Smooth muscle cell (in vitro differentiated cells): ENCODE measurements around the gene CHSY3. TPM values are rescaled to one million over a fixed set of nuclear protein-coding genes. Genes with fewer than 3 reads are reported as not detected.

Experiments
- DNase-seq: peaks from one replicate; lab custom pipeline; 2025; ENCODE audit not compliant: unreplicated experiment; lab: John Stamatoyannopoulos, UW
- H2AFZ ChIP-seq: fragments of 200-600 bp; sonication (generic); 2 replicates; pipeline ENCODE4 v1.6.0; 2016; ENCODE audit warnings: antibody characterized with exemption, low read depth, mild to moderate bottlenecking
- H3F3A ChIP-seq: fragments of 200-600 bp; sonication (generic); 2 replicates; pipeline ENCODE4 v1.6.0; 2017; ENCODE audit warnings: antibody characterized with exemption, low read depth
- H3K27ac ChIP-seq: fragments of 200-600 bp; sonication (generic); 2 replicates; pipeline ENCODE4 v1.5.1; 2016; ENCODE audit warnings: low read depth, mild to moderate bottlenecking
- H3K27me3 ChIP-seq: fragments of 200-600 bp; sonication (generic); 2 replicates; pipeline ENCODE4 v1.6.1; 2016; ENCODE audit warnings: low read depth, mild to moderate bottlenecking
- H3K36me3 ChIP-seq: fragments of 200-600 bp; sonication (generic); 2 replicates; pipeline ENCODE4 v1.5.1; 2016; ENCODE audit warnings: low read depth
- H3K4me1 ChIP-seq: fragments of 200-600 bp; sonication (generic); 2 replicates; pipeline ENCODE4 v1.5.1; 2016; ENCODE audit warnings: low read depth
- H3K4me2 ChIP-seq: fragments of 200-600 bp; sonication (generic); 2 replicates; pipeline ENCODE4 v1.6.0; 2016; ENCODE audit warnings: mild to moderate bottlenecking
- H3K4me3 ChIP-seq: fragments of 200-600 bp; sonication (generic); 2 replicates; pipeline ENCODE4 v1.5.1; 2016; ENCODE audit warnings: mild to moderate bottlenecking
- H3K79me2 ChIP-seq: fragments of 200-600 bp; sonication (generic); 2 replicates; pipeline ENCODE4 v1.6.0; 2016; ENCODE audit warnings: low read depth, mild to moderate bottlenecking
- H3K9ac ChIP-seq: fragments of 200-600 bp; sonication (generic); 2 replicates; pipeline ENCODE4 v1.6.0; 2016; ENCODE audit warnings: low read depth
- H3K9me3 ChIP-seq: fragments of 200-600 bp; sonication (generic); replicated peaks from 2 replicates; pipeline ENCODE4 v1.5.1; 2016; ENCODE audit warnings: low read depth
- H4K20me1 ChIP-seq: fragments of 200-600 bp; sonication (generic); 2 replicates; pipeline ENCODE4 v1.6.0; 2016; ENCODE audit warnings: low read depth
- WGBS: methylation state at CpG from one replicate; pipeline ENCODE4 v1.1.7; 2016; ENCODE audit warnings: low lambda C conversion rate; 5-methylcytosine and 5-hydroxymethylcytosine counted together
- polyA plus RNA-seq: library from polyadenylated mRNA; unstranded; fragments of >200 nt; fragmentation: Nextera tagmentation; extraction: Ambion mirVana; gene quantifications from 2 replicates; pipeline ENCODE4 v1.2.1, GENCODE V29; 2016
- total RNA-seq: library from RNA; depleted of rRNA; stranded (reverse); fragments of >200 nt; gene quantifications from 2 replicates; pipeline ENCODE4 v1.2.3, GENCODE V29; 2014
- TF ChIP-seq, protein P1 (sequence below): fragments of 200-600 bp; sonication (generic); IDR thresholded peaks from 2 replicates; pipeline ENCODE4 v1.5.1; 2017; ENCODE audit warnings: borderline replicate concordance, mild to moderate bottlenecking, antibody characterized with exemption; ENCODE audit not compliant: insufficient read depth, poor library complexity, severe bottlenecking

Gene CHSY3
- total and polyA plus RNA-seq, 2 experiments from 2014 or later = 12.7 to 15.6 TPM

DNA sequence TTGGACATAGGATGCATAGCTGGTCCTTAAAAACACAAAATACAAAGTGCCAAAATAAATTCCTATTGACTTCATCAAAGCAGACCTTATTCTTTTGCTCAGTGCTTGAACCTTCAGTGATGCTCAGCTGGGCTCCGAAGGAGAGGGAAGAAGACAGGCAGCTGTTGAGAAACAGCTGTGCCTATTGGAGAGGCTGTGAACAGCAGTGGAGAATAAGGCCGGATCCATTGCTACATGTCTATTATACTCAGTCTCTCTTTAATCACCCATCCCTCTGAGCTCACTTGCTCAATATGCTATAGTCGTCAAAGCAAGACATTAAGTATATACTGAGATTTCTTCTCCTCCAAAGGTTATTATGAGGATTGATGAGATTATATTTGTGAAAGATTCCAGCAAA is 174.4 kb downstream of the CHSY3 start:
- no peaks in the 10 kb centered on the region for H3K27me3 ChIP-seq
- H3K27ac ChIP-seq = no peak overlapping the region
- no peak overlapping the region for H3K4me3 ChIP-seq
- H4K20me1 ChIP-seq = no peaks in the 10 kb centered on the region
- TF ChIP-seq, protein P1, sequence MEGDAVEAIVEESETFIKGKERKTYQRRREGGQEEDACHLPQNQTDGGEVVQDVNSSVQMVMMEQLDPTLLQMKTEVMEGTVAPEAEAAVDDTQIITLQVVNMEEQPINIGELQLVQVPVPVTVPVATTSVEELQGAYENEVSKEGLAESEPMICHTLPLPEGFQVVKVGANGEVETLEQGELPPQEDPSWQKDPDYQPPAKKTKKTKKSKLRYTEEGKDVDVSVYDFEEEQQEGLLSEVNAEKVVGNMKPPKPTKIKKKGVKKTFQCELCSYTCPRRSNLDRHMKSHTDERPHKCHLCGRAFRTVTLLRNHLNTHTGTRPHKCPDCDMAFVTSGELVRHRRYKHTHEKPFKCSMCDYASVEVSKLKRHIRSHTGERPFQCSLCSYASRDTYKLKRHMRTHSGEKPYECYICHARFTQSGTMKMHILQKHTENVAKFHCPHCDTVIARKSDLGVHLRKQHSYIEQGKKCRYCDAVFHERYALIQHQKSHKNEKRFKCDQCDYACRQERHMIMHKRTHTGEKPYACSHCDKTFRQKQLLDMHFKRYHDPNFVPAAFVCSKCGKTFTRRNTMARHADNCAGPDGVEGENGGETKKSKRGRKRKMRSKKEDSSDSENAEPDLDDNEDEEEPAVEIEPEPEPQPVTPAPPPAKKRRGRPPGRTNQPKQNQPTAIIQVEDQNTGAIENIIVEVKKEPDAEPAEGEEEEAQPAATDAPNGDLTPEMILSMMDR = no peak
- H3K9me3 ChIP-seq = no peaks in the 10 kb centered on the region
- H3K4me2 ChIP-seq = no peak overlapping the region
- H3K9ac ChIP-seq = no peak overlapping the region
- no peaks in the 10 kb centered on the region for H3K4me1 ChIP-seq
- no peaks in the 10 kb centered on the region for H3K36me3 ChIP-seq
- H3K79me2 ChIP-seq = no peaks in the 10 kb centered on the region
- H2AFZ ChIP-seq = no peak overlapping the region
- no peak for DNase-seq
- 91% methylated on average over 3 of the region's 3 CpGs for WGBS
- no peaks in the 10 kb centered on the region for H3F3A ChIP-seq

DNA sequence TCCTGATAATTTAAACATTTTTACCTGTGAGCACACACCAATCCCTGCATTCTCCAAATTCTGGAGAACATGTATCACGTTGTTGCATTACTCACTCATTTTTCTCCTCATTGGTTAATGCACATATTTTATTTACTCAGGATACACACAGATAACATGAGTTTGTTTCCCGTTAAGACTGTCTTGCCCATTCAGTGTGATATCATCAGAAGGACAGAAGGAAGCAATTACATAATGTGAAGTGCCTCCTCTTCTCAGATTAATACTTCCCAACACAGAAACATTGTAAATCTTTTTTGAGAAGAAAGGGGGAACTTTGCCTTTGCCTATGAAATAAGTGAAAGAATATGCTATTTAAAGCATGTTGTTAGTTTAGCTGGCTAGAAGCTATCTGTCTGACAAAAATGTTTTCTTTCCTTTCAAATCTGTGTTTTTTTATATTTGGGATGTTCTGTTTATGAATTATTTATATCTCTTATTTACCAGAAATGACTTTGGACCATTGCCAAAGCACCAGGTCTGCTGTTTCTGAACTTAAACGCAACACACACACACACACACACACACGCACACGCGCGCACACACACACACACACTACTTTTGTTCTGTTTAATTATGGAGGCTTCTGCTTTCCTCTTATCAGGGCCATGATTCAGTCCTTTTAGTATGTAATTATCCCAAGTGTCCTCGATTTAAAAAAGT is 186.5 kb downstream of the CHSY3 start:
- H3K9ac ChIP-seq = no peak overlapping the region
- no peak overlapping the region for H2AFZ ChIP-seq
- H3F3A ChIP-seq = no peaks in the 10 kb centered on the region
- H3K36me3 ChIP-seq = peaks cover 2% of the 10 kb centered on the region
- TF ChIP-seq, protein P1 = no peak
- H4K20me1 ChIP-seq = no peaks in the 10 kb centered on the region
- peak overlapping the region; percentile 17 for H3K4me2 ChIP-seq
- no peaks in the 10 kb centered on the region for H3K27me3 ChIP-seq
- no peak for DNase-seq
- H3K4me1 ChIP-seq = no peaks in the 10 kb centered on the region
- peak overlapping the region; percentile 38 for H3K27ac ChIP-seq
- no peaks in the 10 kb centered on the region for H3K79me2 ChIP-seq
- no peaks in the 10 kb centered on the region for H3K9me3 ChIP-seq
- 41% methylated on average over 8 of the region's 8 CpGs for WGBS
- H3K4me3 ChIP-seq = no peak overlapping the region

GRCh38 chr5:130092991-130093390 is 188.7 kb downstream of the CHSY3 start:
- H3K79me2 ChIP-seq = no peaks in the 10 kb centered on the region
- TF ChIP-seq, protein P1 = no peak

DNA sequence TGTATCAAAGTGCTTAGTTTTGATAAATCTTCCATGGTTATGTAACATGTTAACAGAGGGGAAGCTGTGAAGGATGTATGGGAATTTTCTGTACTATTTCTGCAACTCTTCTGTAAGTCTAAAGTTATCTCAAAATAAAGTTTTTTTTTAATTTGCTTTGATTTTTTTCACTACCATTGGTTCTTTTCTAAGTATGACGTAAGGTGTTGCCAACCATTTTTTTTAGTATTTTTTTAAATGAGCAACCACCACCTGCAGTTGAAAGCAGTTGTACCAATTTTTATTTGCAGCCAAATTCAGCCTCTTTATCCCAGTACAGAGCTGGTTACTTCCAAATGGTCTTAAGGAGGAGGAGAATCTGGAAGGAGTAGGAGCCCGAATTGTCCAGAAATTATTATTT is 192.2 kb downstream of the CHSY3 start:
- TF ChIP-seq, protein P1 = no peak
- no peak overlapping the region for H3K4me3 ChIP-seq

More at GRCh38 chr5:130092991-130093390, 188.7 kb downstream of the CHSY3 start:
- no peak overlapping the region for H3K9ac ChIP-seq
- H3K36me3 ChIP-seq = peaks cover 2% of the 10 kb centered on the region
- H3K4me3 ChIP-seq = no peak overlapping the region
- no peak overlapping the region for H3K4me2 ChIP-seq
- no peaks in the 10 kb centered on the region for H3K27me3 ChIP-seq
- no peaks in the 10 kb centered on the region for H3K9me3 ChIP-seq
- no peak for DNase-seq
- no peak overlapping the region for H3K27ac ChIP-seq
- H3F3A ChIP-seq = no peaks in the 10 kb centered on the region
- H4K20me1 ChIP-seq = no peaks in the 10 kb centered on the region
- H3K4me1 ChIP-seq = no peaks in the 10 kb centered on the region
- no peak overlapping the region for H2AFZ ChIP-seq

More for the DNA sequence above, 192.2 kb downstream of the CHSY3 start:
- Histone ChIP-seq H2AFZ (no peak overlapping the region), H3K79me2 (no peaks in the 10 kb centered on the region), H3K4me2 (no peak overlapping the region), H3K9ac (no peak overlapping the region), H3K27ac (no peak overlapping the region), H3K36me3 (peaks cover 2% of the 10 kb centered on the region), H3F3A (no peaks in the 10 kb centered on the region), H4K20me1 (no peaks in the 10 kb centered on the region), H3K27me3 (no peaks in the 10 kb centered on the region), H3K4me1 (no peaks in the 10 kb centered on the region), H3K9me3 (no peaks in the 10 kb centered on the region)
- DNase-seq = no peak
- WGBS = 46% methylated on average over 2 of the region's 2 CpGs
